DOHH2 (cell line): Measurements from ENCODE around the gene ZNF436.

Experiments
- H3F3A ChIP-seq: fragments of 200-600 bp; sonication (generic), shearing (Covaris generic); 2 replicates; pipeline ENCODE4 v1.6.0; 2016; ENCODE audit warnings: antibody characterized with exemption, mild to moderate bottlenecking; ENCODE audit not compliant: control insufficient read depth, insufficient read depth
- H3K27ac ChIP-seq: fragments of 200-600 bp; sonication (generic); 2 replicates; pipeline ENCODE4 v1.5.1; 2014; ENCODE audit warnings: low read depth, mild to moderate bottlenecking, low read length, moderate library complexity
- H3K27me3 ChIP-seq: fragments of 200-600 bp; sonication (generic); 2 replicates; pipeline ENCODE4 v1.6.1; 2014; ENCODE audit warnings: mild to moderate bottlenecking, low read length, mixed read lengths; ENCODE audit not compliant: control insufficient read depth
- H3K36me3 ChIP-seq: fragments of 200-600 bp; sonication (generic); 2 replicates; pipeline ENCODE4 v1.6.1; 2014; ENCODE audit warnings: mild to moderate bottlenecking, low read length, moderate library complexity, mixed read lengths; ENCODE audit not compliant: control insufficient read depth
- H3K4me1 ChIP-seq: fragments of 200-600 bp; sonication (generic); 2 replicates; pipeline ENCODE4 v1.6.1; 2014; ENCODE audit warnings: mild to moderate bottlenecking, low read length, mixed read lengths; ENCODE audit not compliant: control insufficient read depth
- H3K4me2 ChIP-seq: fragments of 200-600 bp; sonication (generic); 2 replicates; pipeline ENCODE4 v1.6.0; 2014; ENCODE audit warnings: mild to moderate bottlenecking, low read length, moderate library complexity
- H3K4me3 ChIP-seq: fragments of 200-600 bp; sonication (generic); 2 replicates; pipeline ENCODE4 v1.5.1; 2014; ENCODE audit warnings: mild to moderate bottlenecking, low read length, mixed read lengths
- H3K79me2 ChIP-seq: fragments of 200-600 bp; sonication (generic); 2 replicates; pipeline ENCODE4 v1.6.1; 2014; ENCODE audit warnings: mild to moderate bottlenecking, low read length, mixed read lengths; ENCODE audit not compliant: control insufficient read depth
- H3K9me2 ChIP-seq: fragments of 200-600 bp; sonication (generic); replicated peaks from 2 replicates; pipeline ENCODE4 v1.6.1; 2014; ENCODE audit warnings: mild to moderate bottlenecking, low read length, mixed read lengths; ENCODE audit not compliant: control insufficient read depth
- H3K9me3 ChIP-seq: fragments of 200-600 bp; sonication (generic); 2 replicates; pipeline ENCODE4 v1.6.1; 2014; ENCODE audit warnings: antibody characterized with exemption, low read length, mixed read lengths; ENCODE audit not compliant: control insufficient read depth, insufficient read depth
- H4K20me1 ChIP-seq: fragments of 200-600 bp; sonication (generic); 2 replicates; pipeline ENCODE4 v1.6.0; 2014; ENCODE audit warnings: low read depth, mild to moderate bottlenecking, antibody characterized with exemption, low read length, moderate library complexity; ENCODE audit not compliant: control insufficient read depth, insufficient read depth
- EZH2phosphoT487 ChIP-seq: fragments of 200-600 bp; sonication (generic); IDR thresholded peaks from 2 replicates; pipeline ENCODE4 v1.6.1; 2017; ENCODE audit warnings: borderline replicate concordance, mild to moderate bottlenecking, antibody characterized with exemption, low read length, moderate library complexity, mixed read lengths
- TF ChIP-seq, protein P1 (sequence below): fragments of 200-600 bp; sonication (generic); IDR thresholded peaks from one replicate; pipeline ENCODE4 v1.5.1; 2014; ENCODE audit warnings: antibody characterized with exemption, mild to moderate bottlenecking, low read depth, low read length; ENCODE audit not compliant: poor library complexity, severe bottlenecking

The ZNF436 gene

DNA sequence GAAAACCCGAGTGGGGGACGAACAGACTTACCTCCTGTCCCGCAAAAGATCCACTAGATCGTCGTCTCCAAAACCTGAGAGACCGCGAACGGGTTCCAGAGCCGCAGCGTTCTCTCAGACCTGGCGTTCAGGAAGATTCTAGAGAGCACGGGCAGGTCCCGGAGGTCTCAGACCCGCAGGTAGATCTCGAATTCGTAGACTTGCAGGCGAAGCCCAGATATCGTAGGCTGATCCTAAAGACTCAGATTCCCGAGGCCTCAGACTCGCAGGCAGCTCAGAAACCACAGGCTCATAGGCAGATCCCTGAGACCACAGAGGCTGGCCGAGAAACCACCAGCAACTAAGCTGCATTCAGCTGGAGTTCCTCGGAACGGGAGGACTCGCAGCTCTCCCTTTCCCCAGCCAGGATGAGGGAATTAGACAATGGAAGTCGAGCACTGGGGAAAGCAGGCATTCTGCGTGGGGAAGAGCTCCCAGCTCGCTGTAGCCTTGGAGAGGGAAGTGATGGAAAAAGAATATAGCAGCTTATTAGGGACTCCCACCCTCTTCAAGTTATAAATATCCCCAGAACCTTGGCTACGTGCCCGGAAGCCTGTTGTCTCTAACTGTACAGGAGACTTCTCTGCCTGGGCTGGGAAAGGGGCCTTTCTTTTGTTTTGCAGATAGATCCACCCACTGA, at the start of gene ZNF436:
ZNF436 (minus strand) TSS at position 502 of the 679 bp plus-strand sequence. CDS start 1,831 bp downstream, outside the sequence.
- no peaks in the 10 kb centered on the region for H3K9me2 ChIP-seq
- H3F3A ChIP-seq = peaks cover 5% of the 10 kb centered on the region; the same call in 1 of the 2 replicates
- H3K27me3 ChIP-seq = no peaks in the 10 kb centered on the region
- no peak for TF ChIP-seq EZH2phosphoT487
- TF ChIP-seq, protein P1, sequence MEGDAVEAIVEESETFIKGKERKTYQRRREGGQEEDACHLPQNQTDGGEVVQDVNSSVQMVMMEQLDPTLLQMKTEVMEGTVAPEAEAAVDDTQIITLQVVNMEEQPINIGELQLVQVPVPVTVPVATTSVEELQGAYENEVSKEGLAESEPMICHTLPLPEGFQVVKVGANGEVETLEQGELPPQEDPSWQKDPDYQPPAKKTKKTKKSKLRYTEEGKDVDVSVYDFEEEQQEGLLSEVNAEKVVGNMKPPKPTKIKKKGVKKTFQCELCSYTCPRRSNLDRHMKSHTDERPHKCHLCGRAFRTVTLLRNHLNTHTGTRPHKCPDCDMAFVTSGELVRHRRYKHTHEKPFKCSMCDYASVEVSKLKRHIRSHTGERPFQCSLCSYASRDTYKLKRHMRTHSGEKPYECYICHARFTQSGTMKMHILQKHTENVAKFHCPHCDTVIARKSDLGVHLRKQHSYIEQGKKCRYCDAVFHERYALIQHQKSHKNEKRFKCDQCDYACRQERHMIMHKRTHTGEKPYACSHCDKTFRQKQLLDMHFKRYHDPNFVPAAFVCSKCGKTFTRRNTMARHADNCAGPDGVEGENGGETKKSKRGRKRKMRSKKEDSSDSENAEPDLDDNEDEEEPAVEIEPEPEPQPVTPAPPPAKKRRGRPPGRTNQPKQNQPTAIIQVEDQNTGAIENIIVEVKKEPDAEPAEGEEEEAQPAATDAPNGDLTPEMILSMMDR = no peak
- H3K79me2 ChIP-seq = peaks cover 26% of the 10 kb centered on the region
- peaks cover 13% of the 10 kb centered on the region for H3K36me3 ChIP-seq
- peak within 1 kb of the TSS; percentile 82 for H3K4me2 ChIP-seq
- H3K9me3 ChIP-seq = peaks cover 3% of the 10 kb centered on the region; the same call in 1 of the 2 replicates
- peak within 1 kb of the TSS; percentile 85 for H3K4me3 ChIP-seq
- peak within 1 kb of the TSS; percentile 77 for H3K27ac ChIP-seq
- H4K20me1 ChIP-seq = 0 out of 2 replicates have a peak, but pooled peaks cover 3% of the 10 kb centered on the region
- H3K4me1 ChIP-seq = peaks cover 32% of the 10 kb centered on the region

DNA sequence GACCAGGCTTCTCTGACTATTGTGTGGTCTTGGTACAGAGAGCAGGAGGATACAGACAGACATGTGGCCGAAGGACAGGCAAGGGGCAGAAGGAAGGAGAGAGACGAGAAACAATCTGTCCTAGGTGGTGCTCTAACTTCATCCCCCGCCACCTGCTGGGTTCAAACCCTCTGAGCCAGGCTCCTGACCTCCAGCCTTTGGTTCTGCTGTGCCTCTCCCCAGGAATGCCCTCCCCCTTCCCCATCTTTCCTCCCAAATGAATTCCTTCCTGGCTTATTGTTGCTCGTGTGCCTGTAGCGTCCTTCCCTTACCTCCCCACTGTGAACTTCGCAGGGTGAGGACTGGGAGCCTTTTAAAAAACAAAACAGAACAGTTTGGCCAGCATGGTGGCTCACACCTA, 49.5 kb upstream of the ZNF436 start:
- Histone ChIP-seq H3F3A (no peaks in the 10 kb centered on the region), H3K4me3 (no peak overlapping the region), H4K20me1 (no peaks in the 10 kb centered on the region), H3K9me3 (no peaks in the 10 kb centered on the region), H3K36me3 (no peaks in the 10 kb centered on the region), H3K27ac (no peak overlapping the region), H3K27me3 (peaks cover 29% of the 10 kb centered on the region), H3K79me2 (no peaks in the 10 kb centered on the region), H3K4me1 (no peaks in the 10 kb centered on the region), H3K9me2 (no peaks in the 10 kb centered on the region), H3K4me2 (no peak overlapping the region)
- TF ChIP-seq EZH2phosphoT487 = no peak
- TF ChIP-seq, protein P1 = no peak

DNA sequence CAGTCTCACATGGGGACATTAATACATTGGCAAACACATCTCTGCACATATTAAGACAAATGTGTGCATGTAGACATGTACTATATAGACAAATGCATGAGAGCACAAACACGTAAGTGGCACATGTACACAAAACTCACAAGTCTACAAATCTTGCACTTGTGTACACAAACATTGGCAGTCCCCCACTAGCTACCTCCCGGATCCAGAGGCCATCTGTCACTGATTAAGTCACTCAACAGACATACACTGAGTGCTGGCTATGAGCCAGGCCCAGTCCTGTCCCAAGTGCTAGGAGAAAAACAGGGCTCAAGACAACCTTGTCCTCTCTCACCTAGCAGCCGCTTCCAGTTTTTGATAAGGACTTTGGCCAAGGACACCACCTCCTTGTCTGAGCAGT, 47.9 kb upstream of the ZNF436 start:
- H3F3A ChIP-seq = no peaks in the 10 kb centered on the region
- H3K9me2 ChIP-seq = no peaks in the 10 kb centered on the region
- H3K4me2 ChIP-seq = no peak overlapping the region
- H3K4me3 ChIP-seq = no peak overlapping the region
- H3K9me3 ChIP-seq = no peaks in the 10 kb centered on the region
- H3K27ac ChIP-seq = no peak overlapping the region
- H4K20me1 ChIP-seq = no peaks in the 10 kb centered on the region
- no peaks in the 10 kb centered on the region for H3K79me2 ChIP-seq
- no peaks in the 10 kb centered on the region for H3K36me3 ChIP-seq
- no peaks in the 10 kb centered on the region for H3K4me1 ChIP-seq
- no peak for TF ChIP-seq EZH2phosphoT487
- TF ChIP-seq, protein P1 = no peak
- peaks cover 18% of the 10 kb centered on the region; the same call in 1 of the 2 replicates for H3K27me3 ChIP-seq
